Panc1 (cell line): ENCODE data around the gene COL6A3. TPM values are rescaled to one million over a fixed set of nuclear protein-coding genes. Genes with fewer than 3 reads are reported as not detected.
"Not testable (repeated sequence)": the region's sequence is repeated elsewhere in the genome, so short reads cannot be mapped to it uniquely, and the experiment has no call there.

Experiments used
- ATAC-seq: fragments of 200-7000 bp; cut with Tn5 transposase; 2 replicates; pipeline ENCODE4 v1.9.1; 2020; ENCODE audit warnings: mild to moderate bottlenecking, moderate library complexity
- BruUV-seq: library from RNA; stranded (reverse); fragments of 400-500 nt; replicated peaks from 2 replicates; lab custom pipeline; 2021; lab: Mats Ljungman, UMichigan
- CTCF ChIA-PET: fragments of 300-600 bp; sonication (Branson Sonifier 250); formaldehyde crosslinking; loops from one replicate; lab custom pipeline; 2022; ENCODE audit warnings: antibody characterized with exemption; lab: Charles Lee
- POLR2A ChIA-PET: fragments of 300-600 bp; sonication (Branson Sonifier 250); formaldehyde crosslinking; loops from one replicate; lab custom pipeline; 2022; ENCODE audit warnings: antibody characterized with exemption; lab: Charles Lee
- DNase-seq: peaks from one replicate; pipeline ENCODE4 v3.0.0-alpha.2; 2010; ENCODE audit warnings: low read depth, low spot score
- H3K27ac ChIP-seq: 2 replicates; pipeline ENCODE4 v1.5.1; 2011; ENCODE audit warnings: mild to moderate bottlenecking, low read length, inconsistent platforms
- H3K27me3 ChIP-seq: fragments of 200-500 bp; sonication (Bioruptor generic); 2 replicates; pipeline ENCODE4 v1.6.0; 2014; ENCODE audit warnings: low read length, inconsistent platforms; ENCODE audit not compliant: control insufficient read depth, insufficient read depth
- H3K36me3 ChIP-seq: fragments of 200-500 bp; sonication (Bioruptor generic); 2 replicates; pipeline ENCODE4 v1.5.1; 2014; ENCODE audit warnings: inconsistent platforms, mild to moderate bottlenecking, low read length, moderate library complexity; ENCODE audit not compliant: control insufficient read depth, insufficient read depth
- H3K4me1 ChIP-seq: 2 replicates; pipeline ENCODE4 v1.5.1; 2011; ENCODE audit warnings: inconsistent platforms, mild to moderate bottlenecking, low read length, moderate library complexity; ENCODE audit not compliant: control insufficient read depth, insufficient read depth
- H3K4me3 ChIP-seq, 2 experiments: 2 replicates each; pipeline ENCODE4 v1.5.1; 2011 to 2012; ENCODE audit warnings: low read depth in 2 of 2, low read length in 2 of 2, mild to moderate bottlenecking in 2 of 2, inconsistent platforms in 1 of 2, moderate library complexity in 1 of 2
- H3K9me3 ChIP-seq: fragments of 200-500 bp; sonication (Bioruptor generic); 2 replicates; pipeline ENCODE4 v1.5.1; 2014; ENCODE audit warnings: low read depth, mild to moderate bottlenecking, inconsistent platforms, low read length, moderate library complexity; ENCODE audit not compliant: control insufficient read depth, insufficient read depth
- CTCF ChIP-seq: fragments of 450-650 bp; IDR thresholded peaks from 2 replicates; pipeline ENCODE4 v1.5.1; 2017; ENCODE audit warnings: mild to moderate bottlenecking
- POLR2AphosphoS5 ChIP-seq: IDR thresholded peaks from 2 replicates; pipeline ENCODE4 v1.6.1; 2012; ENCODE audit warnings: mild to moderate bottlenecking, low read depth, low read length, moderate library complexity
- REST ChIP-seq, 2 experiments: IDR thresholded peaks; 2 replicates each; pipeline ENCODE4 v1.6.1; 2011 to 2012; ENCODE audit warnings: low read depth in 2 of 2, control low read depth in 1 of 2, low read length in 1 of 2, mild to moderate bottlenecking in 1 of 2, moderate library complexity in 1 of 2; ENCODE audit not compliant: insufficient read depth in 1 of 2
- SIN3A ChIP-seq: IDR thresholded peaks from 2 replicates; pipeline ENCODE4 v1.6.1; 2012; ENCODE audit warnings: low read depth, mild to moderate bottlenecking, low read length, moderate library complexity, borderline replicate concordance; ENCODE audit not compliant: insufficient read depth
- TCF7L2 ChIP-seq: IDR thresholded peaks from 2 replicates; pipeline ENCODE4 v1.6.1; 2011; ENCODE audit warnings: mild to moderate bottlenecking, low read depth, low read length, inconsistent platforms
- in situ Hi-C: cut with HindIII; loops from 2 replicates; pipeline ENCODE4 v1.10.0; 2016; ENCODE audit warnings: low sequenced_read_pairs, low pct_unique_long_range_greater_than_20kb
- intact Hi-C: fragments of 100-400 bp; cut with micrococcal nuclease; formaldehyde crosslinking; loops from one replicate; pipeline ENCODE4 v1.10.0; 2022; ENCODE audit not compliant: unreplicated experiment
- total RNA-seq: library from RNA; stranded (reverse); gene quantifications from one replicate; pipeline ENCODE4 v1.2.1, GENCODE V29; 2021; ENCODE audit not compliant: unreplicated experiment

Gene COL6A3
- total RNA-seq, 1 experiment from 2014 or later, result 0.69 TPM

- intact Hi-C loops (no loop called here), in situ Hi-C loops (no loop called here)
- H3K4me1 ChIP-seq, result no peaks in the 10 kb centered on the region
- TF ChIP-seq CTCF (no peak), REST (IDR thresholded peaks at IDR 0.05; ENCODE audit: insufficient read depth in 1 of 2, low read depth in 2 of 2, low read length in 1 of 2) (no peak), SIN3A (no peak)
- no peak overlapping the region for H3K4me3 ChIP-seq
- CTCF ChIA-PET, result no interaction called here
- no TSS peak for BruUV-seq
- H3K27me3 ChIP-seq, result no peaks in the 10 kb centered on the region
- POLR2A ChIA-PET, result no interaction called here
- H3K36me3 ChIP-seq, result no peaks in the 10 kb centered on the region
- ATAC-seq, result no peak
- DNase-seq, result no peak
- H3K27ac ChIP-seq, result no peak overlapping the region
- H3K9me3 ChIP-seq, result no peaks in the 10 kb centered on the region
These were observed 59.1 kb downstream of the COL6A3 start for GRCh38 chr2:237354892-237355291.

- H3K27ac ChIP-seq, in situ Hi-C loops, H3K4me1 ChIP-seq, H3K9me3 ChIP-seq, H3K36me3 ChIP-seq, DNase-seq, CTCF ChIA-PET, BruUV-seq, intact Hi-C loops, POLR2A ChIA-PET, ATAC-seq, H3K27me3 ChIP-seq, H3K4me3 ChIP-seq: not testable (repeated sequence)
These were observed 59.8 kb downstream of the COL6A3 start for GRCh38 chr2:237354172-237354571.

- POLR2A ChIA-PET, result no interaction called here
- Histone ChIP-seq H3K9me3 (no peaks in the 10 kb centered on the region), H3K27ac (no peak overlapping the region), H3K27me3 (no peaks in the 10 kb centered on the region), H3K36me3 (no peaks in the 10 kb centered on the region), H3K4me3 (no peak overlapping the region), H3K4me1 (no peaks in the 10 kb centered on the region)
- TF ChIP-seq CTCF (no peak), SIN3A (no peak), POLR2AphosphoS5 (no peak), TCF7L2 (no peak), REST (IDR thresholded peaks at IDR 0.05; ENCODE audit: insufficient read depth in 1 of 2, low read depth in 2 of 2, low read length in 1 of 2) (no peak)
- in situ Hi-C loops (no loop called here), intact Hi-C loops (no loop called here)
- no peak for ATAC-seq
- no peak for DNase-seq
- CTCF ChIA-PET, result interaction anchor here (0.6 kb wide), 1 partner anchor 192 kb away, joined by 3 read pairs; no protein-coding TSS in a partner anchor
- BruUV-seq, result no TSS peak
These were observed 60.7 kb downstream of the COL6A3 start for GRCh38 chr2:237353215-237353614.
